HAP-1 (cell line): ENCODE measurements around the gene CHD6.

Experiments used
- DNase-seq, 2 experiments: peaks; one replicate each; pipeline ENCODE4 v3.0.0-alpha.2; 2016 to 2020; ENCODE audit warnings: low spot score in 2 of 2
- H3K27me3 ChIP-seq: fragments of 250-450 bp; sonication (Bioruptor Pico); 2 replicates; pipeline ENCODE4 v1.5.1; 2020; ENCODE audit warnings: low read depth, mild to moderate bottlenecking, moderate library complexity
- H3K36me3 ChIP-seq: fragments of 250-450 bp; sonication (Bioruptor Pico); replicated peaks from 2 replicates; pipeline ENCODE4 v1.5.1; 2020; ENCODE audit warnings: mild to moderate bottlenecking
- H3K4me1 ChIP-seq: fragments of 250-450 bp; sonication (Bioruptor Pico); 2 replicates; pipeline ENCODE4 v1.5.1; 2020; ENCODE audit warnings: mild to moderate bottlenecking
- H3K4me3 ChIP-seq: fragments of 250-450 bp; sonication (Bioruptor Pico); 2 replicates; pipeline ENCODE4 v1.5.1; 2020; ENCODE audit warnings: mild to moderate bottlenecking, moderate library complexity
- H3K9me3 ChIP-seq: fragments of 250-450 bp; sonication (Bioruptor Pico); 2 replicates; pipeline ENCODE4 v1.5.1; 2020; ENCODE audit warnings: mild to moderate bottlenecking, moderate library complexity
- in situ Hi-C: fragments of 300-500 bp; cut with MboI; formaldehyde crosslinking; loops from 3 replicates; pipeline ENCODE4 v1.14.3; 2020; ENCODE audit warnings: low sequenced_read_pairs, inconsistent platforms, mixed read lengths

CHD6 gene

DNA sequence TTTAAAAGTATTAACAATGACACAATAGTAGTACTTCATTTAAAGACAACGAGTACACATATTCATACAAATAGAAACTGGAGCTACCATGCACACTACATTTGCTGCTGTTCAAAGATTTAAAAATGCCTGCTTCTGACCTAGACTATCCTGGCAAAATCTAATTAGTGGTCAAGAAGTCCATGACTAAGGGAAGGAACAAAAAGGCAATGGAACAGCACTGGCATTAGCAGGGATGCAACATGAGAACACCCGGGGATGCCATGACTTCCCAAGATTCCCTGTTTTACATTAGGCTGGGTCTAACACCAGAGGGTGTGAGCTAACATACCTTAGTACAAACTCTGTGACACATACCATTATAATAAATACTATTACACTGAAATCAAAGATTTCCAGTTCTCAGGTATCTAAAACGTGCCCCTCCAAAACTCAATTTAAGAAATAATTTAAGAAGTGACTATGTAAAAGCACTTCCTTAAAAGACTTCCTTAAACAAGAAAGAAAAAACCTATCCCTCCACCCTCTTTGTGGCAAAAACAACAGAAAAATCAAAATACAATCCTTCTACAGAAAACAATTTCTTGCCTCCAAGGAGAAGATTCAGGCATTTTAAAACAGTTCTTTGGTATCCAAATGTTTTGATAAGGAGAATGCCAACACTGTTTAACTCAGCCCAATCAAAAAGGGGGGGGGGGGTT lies 25.5 kb downstream of the CHD6 start:
- Histone ChIP-seq H3K4me1 (no peaks in the 10 kb centered on the region), H3K36me3 (no peaks in the 10 kb centered on the region), H3K4me3 (no peak overlapping the region), H3K9me3 (peaks cover 7% of the 10 kb centered on the region; the same call in 1 of the 2 replicates), H3K27me3 (no peaks in the 10 kb centered on the region)
- DNase-seq: no peak
- in situ Hi-C loops: no loop called here

DNA sequence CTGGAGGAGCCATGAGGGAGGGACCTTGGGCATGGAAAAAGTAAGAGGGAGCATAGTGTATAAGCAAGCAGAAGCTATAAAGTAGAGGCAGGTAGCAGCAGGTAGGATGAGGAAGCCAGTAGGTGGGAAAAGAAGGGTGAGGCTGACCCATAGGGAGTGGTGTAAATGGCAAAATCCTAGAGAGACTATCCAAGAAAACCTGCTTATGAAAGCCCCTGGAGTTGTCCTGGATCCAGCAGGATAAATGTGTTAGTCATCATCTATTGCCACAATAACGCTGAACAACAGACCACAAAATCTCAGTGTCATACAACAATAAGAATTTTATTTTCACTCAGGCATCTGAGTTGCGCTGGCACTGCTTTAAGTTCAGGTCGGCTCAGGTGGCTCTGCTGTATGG lies 30.2 kb downstream of the CHD6 start:
- Histone ChIP-seq H3K9me3 (peaks cover 3% of the 10 kb centered on the region), H3K36me3 (peaks cover 7% of the 10 kb centered on the region; the same call in 1 of the 2 replicates), H3K4me3 (no peak overlapping the region), H3K4me1 (no peaks in the 10 kb centered on the region), H3K27me3 (no peaks in the 10 kb centered on the region)
- no peak for DNase-seq
- in situ Hi-C loops: no loop called here

DNA sequence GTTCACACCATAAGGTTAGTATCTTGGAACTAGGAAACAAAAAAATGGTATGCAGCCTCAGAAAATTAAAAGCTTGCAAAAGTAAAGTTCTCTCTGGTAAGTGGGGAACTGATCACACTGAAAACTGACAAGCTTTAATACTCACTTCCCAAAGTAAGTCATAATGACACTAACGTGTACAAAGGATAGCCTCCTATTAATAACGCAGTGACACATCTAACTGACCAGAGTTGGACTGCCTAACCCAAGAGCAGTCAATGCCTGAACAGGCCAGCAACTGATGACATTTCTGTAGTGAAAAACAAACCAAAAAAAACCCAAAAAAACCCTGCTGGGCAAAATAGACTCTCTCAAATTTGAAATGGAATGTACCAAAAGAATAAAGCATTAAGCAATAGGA lies 30.7 kb downstream of the CHD6 start:
- no peaks in the 10 kb centered on the region for H3K27me3 ChIP-seq
- no peak overlapping the region for H3K4me3 ChIP-seq
- H3K4me1 ChIP-seq: no peaks in the 10 kb centered on the region
- peaks cover 3% of the 10 kb centered on the region for H3K9me3 ChIP-seq
- peaks cover 7% of the 10 kb centered on the region; the same call in 1 of the 2 replicates for H3K36me3 ChIP-seq
- no peak for DNase-seq
- in situ Hi-C loops: no loop called here

DNA sequence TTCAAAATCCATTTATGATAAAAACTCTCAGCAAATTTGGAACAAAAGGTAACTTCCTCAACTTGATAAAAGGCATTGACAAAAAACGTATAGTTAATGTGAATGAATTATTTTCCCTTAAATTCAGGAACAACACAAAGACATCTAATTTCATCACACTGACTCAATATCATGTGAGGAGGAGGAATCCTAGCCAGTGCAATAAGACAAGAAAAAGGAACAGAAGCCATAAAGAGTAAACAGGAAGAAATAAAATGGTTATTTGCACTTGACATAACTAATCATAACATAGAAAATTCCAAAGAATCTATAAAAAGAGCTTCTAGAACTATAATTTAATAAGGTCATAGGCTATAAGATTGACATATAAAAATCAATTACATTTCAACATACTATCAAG lies 31.4 kb downstream of the CHD6 start:
- no peak for DNase-seq
- Histone ChIP-seq H3K4me1 (no peaks in the 10 kb centered on the region), H3K4me3 (no peak overlapping the region), H3K27me3 (no peaks in the 10 kb centered on the region), H3K9me3 (peaks cover 3% of the 10 kb centered on the region), H3K36me3 (peaks cover 7% of the 10 kb centered on the region; the same call in 1 of the 2 replicates)
- in situ Hi-C loops: no loop called here

DNA sequence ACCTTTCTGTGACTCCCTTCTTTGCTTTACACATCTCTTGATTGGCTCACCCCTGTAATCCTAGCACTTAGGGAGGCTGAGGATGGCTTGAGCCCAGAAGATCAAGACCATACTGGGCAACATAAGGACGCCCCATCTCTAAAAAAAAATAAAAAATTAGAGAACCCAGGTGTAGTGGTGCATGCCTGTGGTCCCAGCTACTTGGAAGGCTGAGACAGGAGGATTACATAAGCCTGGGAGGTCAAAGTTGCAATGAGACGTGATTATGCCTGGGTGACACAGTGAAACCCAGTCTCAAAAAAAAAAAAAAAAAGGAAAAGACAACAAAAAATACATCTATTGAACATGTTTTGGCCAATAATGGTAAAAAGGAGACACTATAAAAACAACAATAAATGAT lies 37.8 kb downstream of the CHD6 start:
- DNase-seq: no peak
- no peaks in the 10 kb centered on the region for H3K27me3 ChIP-seq
- H3K9me3 ChIP-seq: 0 out of 2 replicates have a peak, but pooled peaks cover 2% of the 10 kb centered on the region
- in situ Hi-C loops: no loop called here
- peaks cover 4% of the 10 kb centered on the region for H3K4me1 ChIP-seq
- H3K36me3 ChIP-seq: no peaks in the 10 kb centered on the region
- no peak overlapping the region for H3K4me3 ChIP-seq

DNA sequence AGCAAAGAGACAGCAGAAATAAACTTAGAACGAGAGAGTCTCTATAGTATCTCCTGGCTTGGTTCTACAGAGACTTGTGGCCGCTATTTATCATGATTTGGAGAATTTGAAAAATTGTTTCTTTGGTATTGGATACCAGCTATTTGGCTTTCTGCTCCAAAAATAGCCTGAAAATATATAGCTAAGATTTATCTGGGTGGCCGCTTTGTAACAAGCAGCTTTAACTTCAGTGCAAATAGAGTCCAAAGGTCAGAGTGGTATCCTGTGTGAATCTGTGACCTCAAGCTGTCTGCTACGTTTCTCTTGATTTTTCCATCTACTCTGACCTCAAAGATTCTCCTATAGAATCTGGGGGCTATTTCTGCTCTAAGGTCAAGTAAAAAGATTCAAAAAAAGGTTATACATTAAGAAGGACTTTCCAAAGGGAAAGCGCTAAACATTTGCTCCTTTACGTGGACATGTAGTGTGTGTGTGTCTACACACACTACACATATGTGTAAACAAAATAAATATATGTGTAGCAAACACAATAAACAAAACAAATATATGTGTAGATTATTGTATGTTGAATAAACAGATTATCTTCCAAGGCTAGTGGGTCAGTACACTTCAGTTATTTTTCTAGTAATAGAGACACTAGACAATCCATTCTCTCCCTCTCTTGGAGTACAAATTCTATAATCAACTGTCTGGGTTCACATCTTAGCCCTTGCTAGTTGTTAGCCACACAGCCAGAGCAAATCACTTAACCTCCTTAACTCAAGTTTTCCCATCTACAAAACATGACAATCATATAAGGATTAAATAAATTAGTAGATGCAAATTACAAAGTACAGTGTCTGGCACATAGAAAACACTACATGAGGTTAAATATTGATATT lies 40.8 kb downstream of the CHD6 start:
- in situ Hi-C loops: no loop called here
- Histone ChIP-seq H3K4me3 (no peak overlapping the region), H3K36me3 (no peaks in the 10 kb centered on the region), H3K9me3 (peaks cover 6% of the 10 kb centered on the region; the same call in 1 of the 2 replicates), H3K27me3 (no peaks in the 10 kb centered on the region), H3K4me1 (peaks cover 4% of the 10 kb centered on the region)
- no peak for DNase-seq

DNA sequence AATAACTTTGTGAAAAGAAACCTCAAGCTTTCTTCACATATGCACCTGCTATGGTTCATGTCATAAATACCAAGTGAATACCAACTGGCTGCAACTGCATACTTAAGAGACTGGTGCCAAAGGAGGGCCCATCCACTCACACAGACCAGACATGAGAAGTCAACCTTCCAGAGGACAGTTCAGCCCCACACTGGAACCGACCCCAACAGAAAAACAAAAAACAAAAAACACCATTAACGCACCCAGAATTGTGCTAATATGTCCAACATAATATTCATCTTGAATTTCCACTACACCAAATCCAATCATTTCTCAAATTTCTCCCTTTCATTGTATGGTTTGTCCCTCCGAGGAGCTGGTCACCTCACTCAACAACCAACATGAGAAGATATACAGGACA lies 42.8 kb downstream of the CHD6 start:
- Histone ChIP-seq H3K4me1 (peaks cover 4% of the 10 kb centered on the region), H3K9me3 (peaks cover 6% of the 10 kb centered on the region; the same call in 1 of the 2 replicates), H3K27me3 (no peaks in the 10 kb centered on the region), H3K36me3 (no peaks in the 10 kb centered on the region), H3K4me3 (no peak overlapping the region)
- no peak for DNase-seq
- in situ Hi-C loops: no loop called here

DNA sequence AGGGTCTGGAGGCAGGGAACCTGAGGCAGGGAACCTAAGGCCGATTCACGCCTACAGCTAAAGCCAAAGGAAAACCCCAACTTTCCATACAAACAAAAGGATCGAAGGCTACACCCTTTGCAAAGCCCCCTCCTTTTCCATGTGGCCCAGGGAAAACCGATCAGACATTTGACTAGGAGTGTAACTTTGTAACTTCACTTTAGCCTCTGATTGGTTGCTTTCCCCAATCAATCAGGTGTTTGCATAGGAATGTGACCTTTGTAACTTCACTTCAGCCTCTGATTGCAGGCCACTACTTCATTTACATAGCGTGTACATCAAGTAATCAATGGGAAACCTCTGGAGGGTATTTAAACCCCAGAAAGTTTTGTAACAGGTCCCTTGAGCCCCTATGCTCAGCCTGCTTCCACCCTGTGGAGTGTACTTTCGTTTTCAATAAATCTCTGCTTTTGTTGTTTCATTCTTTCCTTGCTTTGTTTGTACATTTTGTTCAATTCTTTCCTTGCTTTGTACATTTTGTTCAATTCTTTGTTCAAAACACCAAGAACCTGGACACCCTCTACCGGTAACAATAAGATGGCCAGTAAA lies 43.3 kb downstream of the CHD6 start:
- Histone ChIP-seq H3K27me3 (no peaks in the 10 kb centered on the region), H3K9me3 (peaks cover 6% of the 10 kb centered on the region; the same call in 1 of the 2 replicates), H3K36me3 (no peaks in the 10 kb centered on the region), H3K4me1 (peaks cover 4% of the 10 kb centered on the region), H3K4me3 (no peak overlapping the region)
- DNase-seq: no peak
- in situ Hi-C loops: no loop called here

DNA sequence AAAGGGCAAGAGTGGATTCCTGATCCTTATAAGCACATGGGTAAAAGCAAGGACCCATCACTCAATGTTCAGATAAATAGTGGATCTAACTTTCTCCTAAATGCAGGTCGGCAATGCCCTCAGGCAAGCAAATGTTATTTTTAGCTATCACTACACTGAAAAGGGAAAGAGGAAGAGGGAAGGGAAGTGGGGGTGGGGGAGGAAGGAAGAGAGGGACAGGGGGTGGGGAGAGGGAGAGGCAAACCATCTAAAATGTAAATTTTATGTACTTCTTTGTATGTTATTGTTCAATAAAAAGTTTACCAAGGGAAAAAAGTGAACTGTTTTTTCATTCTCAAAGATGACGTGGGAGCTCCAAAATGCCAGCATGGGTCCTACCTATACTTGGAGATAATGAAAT lies 44.2 kb downstream of the CHD6 start:
- peaks cover 6% of the 10 kb centered on the region; the same call in 1 of the 2 replicates for H3K9me3 ChIP-seq
- no peak for DNase-seq
- H3K4me1 ChIP-seq: peaks cover 4% of the 10 kb centered on the region
- H3K4me3 ChIP-seq: no peak overlapping the region
- no peaks in the 10 kb centered on the region for H3K36me3 ChIP-seq
- in situ Hi-C loops: no loop called here
- no peaks in the 10 kb centered on the region for H3K27me3 ChIP-seq

DNA sequence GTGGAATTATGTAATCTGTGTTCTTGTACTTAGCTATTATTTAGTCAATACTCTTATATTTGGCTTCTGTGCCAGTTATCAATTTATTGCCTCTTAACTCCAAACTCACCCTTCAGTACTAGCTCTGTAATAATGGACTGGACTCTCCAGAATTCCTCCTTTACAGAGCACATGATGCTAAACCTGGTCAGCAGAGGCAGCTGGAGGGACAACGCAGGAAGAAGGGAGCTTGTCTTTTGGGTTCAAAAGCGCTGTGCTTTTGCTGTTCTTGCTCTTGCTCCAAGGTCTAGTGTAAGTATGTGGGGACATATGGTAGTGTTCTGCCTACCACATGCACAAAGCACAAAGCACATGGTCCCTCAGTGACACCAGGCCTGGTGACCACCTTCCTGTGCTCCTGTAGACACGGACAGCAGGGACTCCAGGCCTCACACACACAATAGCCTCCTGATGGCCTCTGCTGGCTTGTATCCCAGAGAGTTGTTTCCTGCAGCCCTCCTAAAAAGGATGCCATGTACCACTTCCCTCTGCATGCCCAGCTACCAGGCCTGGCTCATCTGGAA lies 46.1 kb downstream of the CHD6 start:
- no peak for DNase-seq
- in situ Hi-C loops: no loop called here
- H3K4me1 ChIP-seq: no peaks in the 10 kb centered on the region; the same call in none of the 2 replicates
- no peaks in the 10 kb centered on the region for H3K27me3 ChIP-seq
- no peak overlapping the region for H3K4me3 ChIP-seq
- H3K36me3 ChIP-seq: no peaks in the 10 kb centered on the region
- H3K9me3 ChIP-seq: peaks cover 6% of the 10 kb centered on the region; the same call in 1 of the 2 replicates

DNA sequence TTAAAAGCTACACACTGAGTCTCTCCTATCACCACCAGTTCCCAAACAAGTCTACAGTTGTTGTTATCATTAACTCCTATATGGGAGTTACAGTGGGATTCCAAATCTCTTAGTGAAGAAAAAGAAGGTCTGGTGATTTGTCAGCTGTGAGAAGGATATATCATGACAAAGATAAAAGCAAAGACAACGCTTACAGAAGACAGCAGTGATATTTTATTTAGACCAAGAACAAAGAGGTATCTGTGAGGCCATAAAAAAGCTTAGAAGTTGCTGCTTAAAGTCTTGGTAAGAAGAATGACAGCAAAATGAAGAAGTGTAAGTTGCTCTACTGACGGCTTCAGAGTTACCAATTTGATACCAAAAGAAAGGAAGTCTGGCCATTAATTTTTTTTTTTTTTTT lies 47.2 kb downstream of the CHD6 start:
- in situ Hi-C loops: no loop called here
- Histone ChIP-seq H3K4me3 (no peak overlapping the region), H3K27me3 (no peaks in the 10 kb centered on the region), H3K36me3 (no peaks in the 10 kb centered on the region), H3K9me3 (peaks cover 6% of the 10 kb centered on the region; the same call in 1 of the 2 replicates), H3K4me1 (no peaks in the 10 kb centered on the region; the same call in 1 of the 2 replicates)
- DNase-seq: no peak

DNA sequence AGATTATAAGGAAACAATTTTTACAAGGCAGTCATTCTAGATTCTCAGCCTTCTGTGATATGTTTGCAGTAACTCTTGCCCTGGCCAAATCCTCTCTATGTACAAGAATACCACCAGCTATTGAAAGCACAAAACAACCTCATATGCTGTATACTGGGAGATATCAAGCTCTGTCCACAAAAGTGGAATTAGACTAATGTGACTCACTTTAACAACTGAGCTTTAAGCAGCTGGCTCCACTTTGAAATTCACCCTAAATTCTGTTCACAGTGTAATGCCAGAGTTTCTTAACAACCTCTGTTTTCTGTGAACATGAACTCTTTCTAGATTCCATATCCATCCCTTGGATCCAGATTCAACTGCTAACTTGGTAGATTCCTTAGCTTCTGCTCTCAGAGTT lies 47.6 kb downstream of the CHD6 start:
- no peak overlapping the region for H3K4me3 ChIP-seq
- no peaks in the 10 kb centered on the region for H3K27me3 ChIP-seq
- peaks cover 6% of the 10 kb centered on the region; the same call in 1 of the 2 replicates for H3K9me3 ChIP-seq
- H3K4me1 ChIP-seq: no peaks in the 10 kb centered on the region; the same call in 1 of the 2 replicates
- in situ Hi-C loops: no loop called here
- no peaks in the 10 kb centered on the region for H3K36me3 ChIP-seq
- DNase-seq: no peak

DNA sequence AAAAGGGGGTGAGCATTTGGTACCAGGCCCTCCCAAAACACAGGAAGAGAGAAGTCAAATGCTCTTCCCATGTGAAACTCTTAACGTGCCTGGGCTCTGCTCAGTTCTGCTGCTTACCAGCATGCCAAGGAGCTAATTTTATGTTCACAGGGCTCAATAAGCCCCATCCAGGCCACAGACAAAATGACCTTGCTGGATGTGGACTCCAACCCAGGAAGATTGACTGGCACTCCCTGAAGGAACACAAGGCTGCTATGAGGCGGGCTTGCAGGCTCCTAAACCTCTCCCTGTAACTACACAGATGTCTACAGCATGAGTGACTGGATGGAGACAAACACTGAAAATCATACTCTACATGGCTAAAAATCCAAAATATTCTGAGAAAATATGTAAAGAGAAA lies 50.6 kb downstream of the CHD6 start:
- Histone ChIP-seq H3K4me1 (no peaks in the 10 kb centered on the region), H3K4me3 (no peak overlapping the region), H3K36me3 (no peaks in the 10 kb centered on the region), H3K27me3 (no peaks in the 10 kb centered on the region), H3K9me3 (no peaks in the 10 kb centered on the region)
- DNase-seq: no peak
- in situ Hi-C loops: no loop called here
